ENCODE results near the gene CSNK2B. TPM values are rescaled to one million over a fixed set of nuclear protein-coding genes. Genes with fewer than 3 reads are reported as not detected.
"Not testable (repeated sequence)": the region's sequence is repeated elsewhere in the genome, so short reads cannot be mapped to it uniquely, and the experiment has no call there.

The CSNK2B gene
- polyA plus RNA-seq, 2 donors = 140 to 187 TPM

GRCh38 chr6:31700740-31701401 is 35.0 kb downstream of the CSNK2B start:
- 81 to 85% methylated on average over 5 of the region's 5 CpGs for WGBS, 2 donors
- Histone ChIP-seq H3K27ac (ENCODE audit: low read depth in 2 of 2, low read length in 1 of 2) (no peak overlapping the region), H3K27me3 (ENCODE audit: control insufficient read depth in 1 of 2, insufficient read depth in 2 of 2, low read length in 2 of 2) (no peaks in the 10 kb centered on the region), H3K4me1 (ENCODE audit: control insufficient read depth in 2 of 2, insufficient read depth in 2 of 2, low read length in 1 of 2) (peaks cover 6 to 7% of the 10 kb centered on the region in 2 donors), H3K9me3 (ENCODE audit: control insufficient read depth in 2 of 2, insufficient read depth in 1 of 2, low read depth in 1 of 2, low read length in 1 of 2) (no peaks in the 10 kb centered on the region), H3K36me3 (ENCODE audit: control insufficient read depth in 2 of 2, insufficient read depth in 2 of 2, low read length in 1 of 2) (peaks cover 3 to 13% of the 10 kb centered on the region in 2 donors), H3K4me3 (ENCODE audit: low read depth in 1 of 2, low read length in 2 of 2) (no peak overlapping the region)

GRCh38 chr6:31701666-31702404 is 36.0 kb downstream of the CSNK2B start:
- H3K9me3 ChIP-seq (ENCODE audit: control insufficient read depth in 2 of 2, insufficient read depth in 1 of 2, low read depth in 1 of 2, low read length in 1 of 2) = no peaks in the 10 kb centered on the region
- 22 to 24% methylated on average over 7 of the region's 7 CpGs for WGBS, 2 donors
- H3K27me3 ChIP-seq (ENCODE audit: control insufficient read depth in 1 of 2, insufficient read depth in 2 of 2, low read length in 2 of 2) = no peaks in the 10 kb centered on the region
- H3K4me3 ChIP-seq (ENCODE audit: low read depth in 1 of 2, low read length in 2 of 2) = peak overlapping the region; percentile 84 to 93
- H3K27ac ChIP-seq (ENCODE audit: low read depth in 2 of 2, low read length in 1 of 2) = peak overlapping the region; percentile 43 to 100
- peaks cover 0 to 10% of the 10 kb centered on the region in 2 donors for H3K36me3 ChIP-seq (ENCODE audit: control insufficient read depth in 2 of 2, insufficient read depth in 2 of 2, low read length in 1 of 2)
- H3K4me1 ChIP-seq (ENCODE audit: control insufficient read depth in 2 of 2, insufficient read depth in 2 of 2, low read length in 1 of 2) = peaks cover 6 to 7% of the 10 kb centered on the region in 2 donors

GRCh38 chr6:31702405-31702818 is 36.5 kb downstream of the CSNK2B start:
- Histone ChIP-seq H3K36me3 (ENCODE audit: control insufficient read depth in 2 of 2, insufficient read depth in 2 of 2, low read length in 1 of 2) (peaks cover 0 to 7% of the 10 kb centered on the region in 2 donors), H3K4me3 (ENCODE audit: low read depth in 1 of 2, low read length in 2 of 2) (peak overlapping the region; percentile 84 to 93), H3K27me3 (ENCODE audit: control insufficient read depth in 1 of 2, insufficient read depth in 2 of 2, low read length in 2 of 2) (no peaks in the 10 kb centered on the region), H3K4me1 (ENCODE audit: control insufficient read depth in 2 of 2, insufficient read depth in 2 of 2, low read length in 1 of 2) (peaks cover 6 to 7% of the 10 kb centered on the region in 2 donors), H3K27ac (ENCODE audit: low read depth in 2 of 2, low read length in 1 of 2) (peak overlapping the region; percentile 100), H3K9me3 (ENCODE audit: control insufficient read depth in 2 of 2, insufficient read depth in 1 of 2, low read depth in 1 of 2, low read length in 1 of 2) (no peaks in the 10 kb centered on the region)
- 0 to 1% methylated on average over 10 of the region's 10 CpGs for WGBS, 2 donors

- 0 to 1% methylated on average over 54 of the region's 54 CpGs for WGBS, 2 donors
- H3K4me1 ChIP-seq (ENCODE audit: control insufficient read depth in 2 of 2, insufficient read depth in 2 of 2, low read length in 1 of 2) = peaks cover 6 to 7% of the 10 kb centered on the region in 2 donors
- peaks cover 0 to 7% of the 10 kb centered on the region in 2 donors for H3K36me3 ChIP-seq (ENCODE audit: control insufficient read depth in 2 of 2, insufficient read depth in 2 of 2, low read length in 1 of 2)
- H3K4me3 ChIP-seq (ENCODE audit: low read depth in 1 of 2, low read length in 2 of 2) = peak within 1 kb of the TSS; percentile 84 to 93
- H3K27ac ChIP-seq (ENCODE audit: low read depth in 2 of 2, low read length in 1 of 2) = peak within 1 kb of the TSS; percentile 100
- no peaks in the 10 kb centered on the region for H3K9me3 ChIP-seq (ENCODE audit: control insufficient read depth in 2 of 2, insufficient read depth in 1 of 2, low read depth in 1 of 2, low read length in 1 of 2)
- no peaks in the 10 kb centered on the region for H3K27me3 ChIP-seq (ENCODE audit: control insufficient read depth in 1 of 2, insufficient read depth in 2 of 2, low read length in 2 of 2)
Observed at GRCh38 chr6:31702819-31703716, 37.2 kb downstream of the CSNK2B start, which contains the start of gene ABHD16A. TSS of gene ABHD16A (minus strand) at chr6:31703324. CDS start at chr6:31703281, 43 bp downstream.

GRCh38 chr6:31705931-31706330 is 40.1 kb downstream of the CSNK2B start:
- 88 to 89% methylated on average over 6 of the region's 6 CpGs for WGBS, 2 donors
- Histone ChIP-seq H3K4me1 (ENCODE audit: control insufficient read depth in 2 of 2, insufficient read depth in 2 of 2, low read length in 1 of 2) (peaks cover 6 to 7% of the 10 kb centered on the region in 2 donors), H3K36me3 (ENCODE audit: control insufficient read depth in 2 of 2, insufficient read depth in 2 of 2, low read length in 1 of 2) (peaks cover 0 to under 1% of the 10 kb centered on the region in 2 donors)

GRCh38 chr6:31706599-31706998 is 40.7 kb downstream of the CSNK2B start, which contains the start of gene LY6G6F:
TSS of gene LY6G6F (plus strand) at chr6:31706866. CDS start at chr6:31706907, 41 bp downstream.
- Histone ChIP-seq H3K4me1 (ENCODE audit: control insufficient read depth in 2 of 2, insufficient read depth in 2 of 2, low read length in 1 of 2) (peaks cover 5 to 7% of the 10 kb centered on the region in 2 donors), H3K36me3 (ENCODE audit: control insufficient read depth in 2 of 2, insufficient read depth in 2 of 2, low read length in 1 of 2) (no peaks in the 10 kb centered on the region), H3K4me3 (ENCODE audit: low read depth in 1 of 2, low read length in 2 of 2) (no peak within 1 kb of the TSS), H3K9me3 (ENCODE audit: control insufficient read depth in 2 of 2, insufficient read depth in 1 of 2, low read depth in 1 of 2, low read length in 1 of 2) (no peaks in the 10 kb centered on the region), H3K27me3 (ENCODE audit: control insufficient read depth in 1 of 2, insufficient read depth in 2 of 2, low read length in 2 of 2) (no peaks in the 10 kb centered on the region), H3K27ac (ENCODE audit: low read depth in 2 of 2, low read length in 1 of 2) (no peak within 1 kb of the TSS)
- 60 to 62% methylated on average over 3 of the region's 3 CpGs for WGBS, 2 donors

More at GRCh38 chr6:31705931-31706330, 40.1 kb downstream of the CSNK2B start:
- H3K27me3 ChIP-seq (ENCODE audit: control insufficient read depth in 1 of 2, insufficient read depth in 2 of 2, low read length in 2 of 2) = no peaks in the 10 kb centered on the region
- no peak overlapping the region for H3K27ac ChIP-seq (ENCODE audit: low read depth in 2 of 2, low read length in 1 of 2)
- no peaks in the 10 kb centered on the region for H3K9me3 ChIP-seq (ENCODE audit: control insufficient read depth in 2 of 2, insufficient read depth in 1 of 2, low read depth in 1 of 2, low read length in 1 of 2)
- H3K4me3 ChIP-seq (ENCODE audit: low read depth in 1 of 2, low read length in 2 of 2) = no peak overlapping the region

- peaks cover 0 to 10% of the 10 kb centered on the region in 2 donors for H3K4me1 ChIP-seq (ENCODE audit: control insufficient read depth in 2 of 2, insufficient read depth in 2 of 2, low read length in 1 of 2)
- WGBS, 2 donors = 89 to 93% methylated on average over 10 of the region's 10 CpGs
Observed at GRCh38 chr6:31707701-31708100, 41.8 kb downstream of the CSNK2B start.

GRCh38 chr6:31708224-31708623 is 42.3 kb downstream of the CSNK2B start:
- Histone ChIP-seq H3K27me3 (ENCODE audit: control insufficient read depth in 1 of 2, insufficient read depth in 2 of 2, low read length in 2 of 2) (no peaks in the 10 kb centered on the region), H3K27ac (ENCODE audit: low read depth in 2 of 2, low read length in 1 of 2) (no peak overlapping the region), H3K4me3 (ENCODE audit: low read depth in 1 of 2, low read length in 2 of 2) (no peak overlapping the region), H3K4me1 (ENCODE audit: control insufficient read depth in 2 of 2, insufficient read depth in 2 of 2, low read length in 1 of 2) (peaks cover 0 to 11% of the 10 kb centered on the region in 2 donors), H3K36me3 (ENCODE audit: control insufficient read depth in 2 of 2, insufficient read depth in 2 of 2, low read length in 1 of 2) (no peaks in the 10 kb centered on the region), H3K9me3 (ENCODE audit: control insufficient read depth in 2 of 2, insufficient read depth in 1 of 2, low read depth in 1 of 2, low read length in 1 of 2) (no peaks in the 10 kb centered on the region)
- WGBS, 2 donors = 94 to 97% methylated on average over 3 of the region's 3 CpGs

More at GRCh38 chr6:31707701-31708100, 41.8 kb downstream of the CSNK2B start:
- no peak overlapping the region for H3K27ac ChIP-seq (ENCODE audit: low read depth in 2 of 2, low read length in 1 of 2)
- no peak overlapping the region for H3K4me3 ChIP-seq (ENCODE audit: low read depth in 1 of 2, low read length in 2 of 2)
- H3K9me3 ChIP-seq (ENCODE audit: control insufficient read depth in 2 of 2, insufficient read depth in 1 of 2, low read depth in 1 of 2, low read length in 1 of 2) = no peaks in the 10 kb centered on the region
- H3K27me3 ChIP-seq (ENCODE audit: control insufficient read depth in 1 of 2, insufficient read depth in 2 of 2, low read length in 2 of 2) = no peaks in the 10 kb centered on the region
- H3K36me3 ChIP-seq (ENCODE audit: control insufficient read depth in 2 of 2, insufficient read depth in 2 of 2, low read length in 1 of 2) = no peaks in the 10 kb centered on the region

GRCh38 chr6:31709157-31709556 is 43.3 kb downstream of the CSNK2B start:
- H3K4me1 ChIP-seq (ENCODE audit: control insufficient read depth in 2 of 2, insufficient read depth in 2 of 2, low read length in 1 of 2) = peaks cover 0 to 17% of the 10 kb centered on the region in 2 donors
- H3K9me3 ChIP-seq (ENCODE audit: control insufficient read depth in 2 of 2, insufficient read depth in 1 of 2, low read depth in 1 of 2, low read length in 1 of 2); H3K27ac ChIP-seq (ENCODE audit: low read depth in 2 of 2, low read length in 1 of 2); H3K4me3 ChIP-seq (ENCODE audit: low read depth in 1 of 2, low read length in 2 of 2); H3K36me3 ChIP-seq (ENCODE audit: control insufficient read depth in 2 of 2, insufficient read depth in 2 of 2, low read length in 1 of 2); H3K27me3 ChIP-seq (ENCODE audit: control insufficient read depth in 1 of 2, insufficient read depth in 2 of 2, low read length in 2 of 2): not testable (repeated sequence)
- 91 to 93% methylated on average over 11 of the region's 11 CpGs for WGBS, 2 donors
